Suprapubic skin (tissue), 3 donors: ENCODE data around the gene GNAS-AS1.

Experiments
- POLR2A ChIP-seq, 2 donors: fragments of 450-650 bp; IDR thresholded peaks; one replicate each; pipeline ENCODE4 v1.6.1; 2017; ENCODE audit warnings: antibody characterized with exemption in 2 of 2, mild to moderate bottlenecking in 2 of 2, moderate library complexity in 2 of 2
- TF ChIP-seq, protein P1 (sequence below), 2 donors: fragments of 200-600 bp in 1 of 2; fragments of 450-650 bp in 1 of 2; sonication (generic) in 1 of 2; IDR thresholded peaks; one replicate each; pipeline ENCODE4 v1.5.1; 2016 to 2019; ENCODE audit warnings: antibody characterized with exemption in 2 of 2, mild to moderate bottlenecking in 1 of 2, moderate library complexity in 1 of 2

DNA sequence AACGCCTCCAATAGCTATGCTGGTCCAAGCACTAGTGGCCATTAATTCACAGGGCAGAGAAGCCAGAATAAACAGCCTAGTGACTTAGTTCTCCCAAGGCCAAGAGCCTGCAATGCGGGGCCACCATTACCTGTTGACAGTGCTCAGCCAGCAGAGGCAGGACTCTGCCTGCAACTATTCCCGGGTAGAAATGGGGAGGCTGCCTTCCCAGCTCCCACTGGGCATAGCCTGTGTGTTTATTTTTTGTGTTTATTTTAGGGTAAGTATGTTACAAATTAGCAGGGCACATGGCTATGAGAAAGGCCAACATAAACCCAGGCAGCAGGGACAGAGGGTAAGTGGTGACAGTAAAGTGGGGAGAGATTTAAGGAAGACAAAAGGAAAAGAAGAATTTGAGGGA lies 5.0 kb downstream of the GNAS-AS1 start:
- TF ChIP-seq, protein P1, sequence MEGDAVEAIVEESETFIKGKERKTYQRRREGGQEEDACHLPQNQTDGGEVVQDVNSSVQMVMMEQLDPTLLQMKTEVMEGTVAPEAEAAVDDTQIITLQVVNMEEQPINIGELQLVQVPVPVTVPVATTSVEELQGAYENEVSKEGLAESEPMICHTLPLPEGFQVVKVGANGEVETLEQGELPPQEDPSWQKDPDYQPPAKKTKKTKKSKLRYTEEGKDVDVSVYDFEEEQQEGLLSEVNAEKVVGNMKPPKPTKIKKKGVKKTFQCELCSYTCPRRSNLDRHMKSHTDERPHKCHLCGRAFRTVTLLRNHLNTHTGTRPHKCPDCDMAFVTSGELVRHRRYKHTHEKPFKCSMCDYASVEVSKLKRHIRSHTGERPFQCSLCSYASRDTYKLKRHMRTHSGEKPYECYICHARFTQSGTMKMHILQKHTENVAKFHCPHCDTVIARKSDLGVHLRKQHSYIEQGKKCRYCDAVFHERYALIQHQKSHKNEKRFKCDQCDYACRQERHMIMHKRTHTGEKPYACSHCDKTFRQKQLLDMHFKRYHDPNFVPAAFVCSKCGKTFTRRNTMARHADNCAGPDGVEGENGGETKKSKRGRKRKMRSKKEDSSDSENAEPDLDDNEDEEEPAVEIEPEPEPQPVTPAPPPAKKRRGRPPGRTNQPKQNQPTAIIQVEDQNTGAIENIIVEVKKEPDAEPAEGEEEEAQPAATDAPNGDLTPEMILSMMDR (IDR thresholded peaks at IDR 0.05): no peak
- TF ChIP-seq POLR2A (IDR thresholded peaks at IDR 0.05): no peak
